Esophagus mucosa (tissue), 1 donor: ENCODE measurements around the gene CAVIN2. TPM values are rescaled to one million over a fixed set of nuclear protein-coding genes. Genes with fewer than 3 reads are reported as not detected.

Experiments
- ATAC-seq: fragments of 200-7000 bp; cut with Tn5 transposase; one replicate; pipeline ENCODE4 v1.9.1; 2020
- total RNA-seq: library from RNA; stranded (reverse); gene quantifications from one replicate; pipeline ENCODE4 v1.2.4, GENCODE V29; 2023
- donor health status: DM: yes; HTN: yes; CAD: no.

CAVIN2 gene
- total RNA-seq, 1 donor from 2014 or later: 8.7 TPM

- no peak for ATAC-seq
Measured at GRCh38 chr2:191864628-191865374, 17.9 kb upstream of the CAVIN2 start.

DNA sequence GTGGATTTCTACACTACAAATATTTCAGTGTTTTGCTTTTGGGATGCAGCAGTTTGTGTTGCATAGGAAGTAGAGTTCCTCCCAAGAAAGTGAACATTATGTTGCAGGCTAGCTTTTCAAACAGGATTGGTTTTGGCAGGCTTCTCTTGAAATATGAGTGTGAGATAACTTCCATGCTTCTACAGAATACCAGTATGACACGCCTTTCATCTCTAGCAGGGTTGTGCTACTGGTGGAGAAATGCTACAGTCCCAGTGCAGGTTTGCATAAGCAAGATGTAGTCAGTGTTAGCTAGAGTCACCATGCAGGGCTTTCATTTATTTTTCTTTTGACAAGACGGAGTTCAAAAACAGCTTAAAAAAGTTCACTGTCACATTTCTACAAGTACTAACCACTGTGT, 17.1 kb upstream of the CAVIN2 start:
- ATAC-seq: peak; percentile 49

DNA sequence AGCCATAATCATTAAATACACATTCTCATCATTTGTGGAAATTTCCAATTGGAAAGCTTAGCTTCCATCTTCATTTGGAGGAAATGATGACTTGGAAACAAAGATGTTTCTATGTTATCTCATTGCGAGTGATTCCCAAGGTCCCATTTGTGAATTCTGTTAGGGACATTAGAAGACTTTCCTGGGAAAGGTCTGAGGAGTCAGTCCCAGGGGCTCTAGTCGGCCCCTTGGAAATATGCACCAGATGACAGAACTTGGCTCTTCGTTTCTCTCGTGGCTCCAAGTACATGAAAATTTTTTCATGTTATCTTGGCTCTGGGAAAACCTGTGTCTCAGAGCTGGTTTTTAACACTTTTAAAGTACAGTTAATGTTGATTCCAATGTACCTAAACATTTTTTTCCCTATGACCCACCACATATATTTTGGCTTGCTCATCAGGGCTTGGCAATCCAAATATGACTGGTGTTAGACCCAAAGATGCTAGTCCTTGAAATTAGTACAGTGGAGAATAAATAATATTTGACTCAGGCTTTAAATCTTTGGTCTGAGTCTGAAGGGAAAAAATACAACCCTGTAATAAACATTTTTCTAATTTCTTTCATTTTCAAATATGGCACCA, 15.4 kb upstream of the CAVIN2 start:
- ATAC-seq: no peak

- no peak for ATAC-seq
Measured at GRCh38 chr2:191860760-191861466, 14.0 kb upstream of the CAVIN2 start.

- no peak for ATAC-seq
Measured at GRCh38 chr2:191859681-191860080, 12.8 kb upstream of the CAVIN2 start.

DNA sequence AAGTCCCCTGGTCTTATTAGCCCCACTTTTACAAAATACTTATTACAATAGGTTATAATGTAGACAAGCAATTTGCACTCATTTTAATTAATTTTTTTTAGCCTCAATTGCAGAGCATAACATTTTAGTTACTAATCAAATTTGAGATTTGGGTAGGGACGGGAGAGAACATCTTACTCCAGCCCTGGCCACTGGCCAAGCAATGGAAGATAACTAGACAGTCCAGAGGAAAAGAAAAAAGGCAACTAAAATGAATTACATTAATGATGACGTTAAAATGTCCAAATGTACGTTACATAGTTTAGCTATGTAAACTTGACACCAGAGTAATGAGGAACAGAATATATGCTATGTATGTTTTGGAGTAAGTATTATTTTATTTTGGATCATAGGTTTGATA, 11.0 kb upstream of the CAVIN2 start:
- ATAC-seq: no peak

DNA sequence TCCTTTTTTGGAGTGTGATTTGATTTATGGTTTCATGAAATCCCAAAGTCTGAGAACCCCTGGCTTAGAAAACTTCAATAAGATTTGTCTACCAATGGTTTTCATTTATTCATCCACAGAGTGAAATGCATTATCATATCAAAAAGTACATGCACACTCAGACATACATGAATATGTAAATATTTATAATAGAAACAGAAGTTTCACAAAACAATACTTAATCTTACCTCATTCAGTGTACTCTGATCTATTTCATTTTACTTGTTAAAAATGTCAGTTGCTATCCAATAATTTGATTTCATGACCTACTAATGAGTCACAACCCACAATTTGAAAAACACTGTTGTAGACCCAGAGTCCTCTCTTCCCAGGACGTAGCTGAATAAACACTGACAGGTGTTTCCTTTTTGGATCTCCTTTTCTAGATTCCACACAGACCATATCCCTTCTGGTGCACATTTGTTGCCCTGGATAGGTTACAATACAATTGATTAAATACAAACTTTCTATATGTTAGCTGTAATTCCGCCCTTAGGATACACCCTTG, 10.4 kb upstream of the CAVIN2 start:
- no peak for ATAC-seq

DNA sequence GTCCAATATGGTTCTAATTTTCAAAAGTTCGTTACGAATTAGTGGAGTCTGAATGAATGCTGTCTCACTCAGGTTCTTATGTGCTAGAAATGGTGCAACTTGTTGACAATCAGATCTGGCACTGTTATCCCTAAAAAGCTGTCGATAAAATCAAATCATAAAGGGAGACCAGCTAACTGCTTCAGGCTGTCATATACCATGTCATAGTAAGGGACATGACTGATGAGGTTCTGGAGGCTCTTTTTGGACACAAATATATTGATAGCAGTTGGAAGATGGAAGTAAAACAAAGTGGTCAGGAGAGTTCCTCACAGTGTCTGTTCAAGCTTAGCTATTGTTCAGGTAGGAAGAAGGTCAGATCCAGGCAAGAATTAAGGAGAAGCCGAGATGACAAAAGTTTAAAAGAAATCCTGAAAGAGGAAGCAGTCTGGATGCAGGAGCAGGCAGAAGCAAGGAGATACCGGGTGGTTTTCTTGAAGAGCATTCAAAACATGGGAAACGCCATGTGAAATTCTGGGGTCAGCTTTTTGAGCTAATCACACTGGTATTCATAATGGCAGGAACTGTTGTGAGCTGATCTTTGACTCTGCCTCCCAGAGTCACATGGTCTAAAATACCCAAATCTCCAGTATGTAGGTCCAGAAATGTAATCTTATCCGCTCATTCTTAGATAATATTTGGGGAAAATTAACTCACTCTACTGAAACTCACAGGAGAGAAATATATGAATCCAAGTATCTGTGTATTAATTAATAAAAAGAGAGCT, 9.4 kb upstream of the CAVIN2 start:
- ATAC-seq: no peak

DNA sequence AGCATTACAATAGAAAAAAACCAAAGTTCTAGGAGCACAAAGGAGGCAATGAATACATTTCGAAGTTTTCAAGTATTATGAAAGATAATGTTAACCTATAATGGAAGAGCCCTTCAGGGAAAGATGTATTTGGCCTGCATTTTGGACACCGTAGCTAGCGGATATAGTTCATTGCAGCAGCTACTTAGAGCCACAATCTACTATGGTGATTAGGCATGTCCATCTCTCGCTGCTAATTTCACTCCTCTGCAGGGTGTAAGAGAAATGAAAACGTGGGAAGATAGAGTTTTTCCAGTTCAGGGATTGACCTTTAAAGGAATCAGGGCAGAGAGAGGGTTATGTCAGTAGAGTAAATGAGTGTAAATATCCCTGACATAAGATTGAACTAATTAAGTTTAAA, 8.5 kb upstream of the CAVIN2 start:
- no peak for ATAC-seq

GRCh38 chr2:191854382-191855372, 7.8 kb upstream of the CAVIN2 start:
- no peak for ATAC-seq

- ATAC-seq: no peak
Measured at GRCh38 chr2:191853843-191854242, 7.0 kb upstream of the CAVIN2 start.

- ATAC-seq: no peak
Measured at GRCh38 chr2:191851158-191851557, 4.3 kb upstream of the CAVIN2 start.

DNA sequence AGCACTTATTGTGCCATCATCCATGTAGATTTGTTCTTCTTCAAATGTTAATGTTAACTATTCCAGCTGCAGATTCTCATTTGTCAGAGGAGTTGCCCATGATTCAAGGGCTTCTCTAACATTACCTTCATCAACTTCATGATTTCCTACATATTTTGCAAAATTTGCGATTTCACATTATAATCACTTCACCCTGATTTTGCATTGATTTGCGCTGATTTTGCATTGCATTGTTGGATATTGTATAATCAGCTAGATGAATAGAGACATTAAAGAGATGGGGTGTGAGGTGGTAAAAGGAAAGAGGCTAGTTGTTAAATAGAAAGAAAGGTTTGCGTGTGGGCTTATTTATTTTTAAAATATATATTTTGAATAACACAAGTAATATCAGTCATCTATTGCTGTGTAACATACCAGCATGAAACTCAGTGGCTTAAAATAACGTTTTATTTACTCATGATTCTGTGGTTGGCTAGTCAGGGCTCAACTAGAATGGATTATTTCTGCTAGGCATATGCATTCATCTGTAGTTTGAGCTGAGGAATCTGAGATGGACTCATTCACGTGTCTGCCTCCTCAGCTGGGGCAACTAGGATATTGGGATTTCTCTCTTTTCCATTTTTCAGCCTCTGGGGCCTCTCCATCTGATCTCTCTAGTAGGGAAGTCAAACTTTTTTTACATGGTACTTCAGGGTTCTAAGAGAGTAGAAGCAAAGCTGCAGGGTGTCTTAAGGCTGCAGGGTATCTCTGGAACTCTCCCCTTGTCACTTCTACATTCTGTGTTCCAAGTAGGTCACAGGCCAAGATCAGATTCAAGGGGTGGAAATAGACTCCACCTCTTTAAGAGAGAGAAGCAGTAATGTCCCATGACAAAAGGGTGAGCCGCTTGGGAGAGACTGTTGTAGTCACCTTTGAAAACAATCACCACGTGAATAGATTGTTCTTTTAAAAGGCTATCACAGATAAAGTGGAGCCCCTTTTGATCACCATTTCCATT, 2.2 kb upstream of the CAVIN2 start:
- ATAC-seq: no peak

GRCh38 chr2:191847764-191848163, 876 bp upstream of the CAVIN2 start:
- ATAC-seq: no peak

GRCh38 chr2:191845876-191846514, 893 bp downstream of the CAVIN2 start:
- ATAC-seq: no peak

- no peak for ATAC-seq
Measured at GRCh38 chr2:191845248-191845715, 1.6 kb downstream of the CAVIN2 start.

GRCh38 chr2:191844706-191845105, 2.2 kb downstream of the CAVIN2 start:
- ATAC-seq: no peak

GRCh38 chr2:191840921-191841320, 6.0 kb downstream of the CAVIN2 start:
- no peak for ATAC-seq
